Neutrophil (primary cell): ENCODE results near the gene UNC5B.

Source experiments
- H3K27ac ChIP-seq: fragments of 200-600 bp; sonication (generic); 2 replicates; pipeline ENCODE4 v1.5.1; 2016; ENCODE audit warnings: mild to moderate bottlenecking, moderate library complexity
- H3K27me3 ChIP-seq: fragments of 200-600 bp; sonication (generic); 2 replicates; pipeline ENCODE4 v1.6.0; 2016; ENCODE audit warnings: mild to moderate bottlenecking
- H3K36me3 ChIP-seq: fragments of 200-600 bp; sonication (generic); 2 replicates; pipeline ENCODE4 v1.5.1; 2017
- H3K4me1 ChIP-seq, 2 experiments: fragments of 200-600 bp in 1 of 2; sonication (generic) in 1 of 2; 1 replicate in 1 of 2; 2 replicates in 1 of 2; pipeline versions ENCODE4 v1.5.1 to v1.6.1; 2013 to 2016; ENCODE audit warnings: low read depth in 1 of 2, low read length in 1 of 2, mild to moderate bottlenecking in 1 of 2, moderate library complexity in 1 of 2; ENCODE audit not compliant: control insufficient read depth in 1 of 2, insufficient read depth in 1 of 2
- H3K4me3 ChIP-seq, 2 experiments: fragments of 200-600 bp in 1 of 2; sonication (generic) in 1 of 2; 1 replicate in 1 of 2; 2 replicates in 1 of 2; pipeline ENCODE4 v1.5.1; 2013 to 2016; ENCODE audit warnings: low read depth in 1 of 2, low read length in 1 of 2, mild to moderate bottlenecking in 1 of 2, moderate library complexity in 1 of 2
- H3K9me3 ChIP-seq: fragments of 200-600 bp; sonication (generic); 2 replicates; pipeline ENCODE4 v1.5.1; 2016
- CTCF ChIP-seq: fragments of 200-600 bp; sonication (generic); IDR thresholded peaks from 2 replicates; pipeline ENCODE4 v1.5.1; 2016; ENCODE audit warnings: antibody characterized with exemption

Gene UNC5B

GRCh38 chr10:71248210-71248609, 35.8 kb downstream of the UNC5B start:
- Histone ChIP-seq H3K9me3 (no peaks in the 10 kb centered on the region), H3K4me3 (no peak overlapping the region), H3K4me1 (no peaks in the 10 kb centered on the region), H3K36me3 (no peaks in the 10 kb centered on the region), H3K27me3 (peaks cover 23% of the 10 kb centered on the region), H3K27ac (no peak overlapping the region)
- TF ChIP-seq CTCF: no peak

- no peak for TF ChIP-seq CTCF
- H3K4me3 ChIP-seq: no peak overlapping the region
- no peaks in the 10 kb centered on the region for H3K36me3 ChIP-seq
- H3K4me1 ChIP-seq: no peaks in the 10 kb centered on the region
- no peaks in the 10 kb centered on the region for H3K9me3 ChIP-seq
- H3K27me3 ChIP-seq: peaks cover 6% of the 10 kb centered on the region
- H3K27ac ChIP-seq: no peak overlapping the region
These were observed 37.6 kb downstream of the UNC5B start for GRCh38 chr10:71249996-71250395.

- no peak for TF ChIP-seq CTCF
- H3K9me3 ChIP-seq: no peaks in the 10 kb centered on the region
- no peaks in the 10 kb centered on the region for H3K4me1 ChIP-seq
- H3K4me3 ChIP-seq: no peak overlapping the region
- H3K36me3 ChIP-seq: no peaks in the 10 kb centered on the region
- no peak overlapping the region for H3K27ac ChIP-seq
- H3K27me3 ChIP-seq: peaks cover 2% of the 10 kb centered on the region
These were observed 38.0 kb downstream of the UNC5B start for GRCh38 chr10:71250405-71250804.

GRCh38 chr10:71250842-71251241, 38.5 kb downstream of the UNC5B start:
- no peaks in the 10 kb centered on the region for H3K27me3 ChIP-seq
- TF ChIP-seq CTCF: no peak
- no peak overlapping the region for H3K4me3 ChIP-seq
- H3K9me3 ChIP-seq: no peaks in the 10 kb centered on the region
- no peak overlapping the region for H3K27ac ChIP-seq
- no peaks in the 10 kb centered on the region for H3K4me1 ChIP-seq
- no peaks in the 10 kb centered on the region for H3K36me3 ChIP-seq

- H3K9me3 ChIP-seq: no peaks in the 10 kb centered on the region
- no peak overlapping the region for H3K27ac ChIP-seq
- no peak overlapping the region for H3K4me3 ChIP-seq
- TF ChIP-seq CTCF: no peak
- H3K36me3 ChIP-seq: no peaks in the 10 kb centered on the region
- H3K27me3 ChIP-seq: no peaks in the 10 kb centered on the region
- H3K4me1 ChIP-seq: no peaks in the 10 kb centered on the region
These were observed 38.9 kb downstream of the UNC5B start for GRCh38 chr10:71251319-71251718.

- Histone ChIP-seq H3K27me3 (no peaks in the 10 kb centered on the region), H3K36me3 (no peaks in the 10 kb centered on the region), H3K4me1 (no peaks in the 10 kb centered on the region), H3K9me3 (no peaks in the 10 kb centered on the region), H3K4me3 (no peak overlapping the region), H3K27ac (no peak overlapping the region)
- no peak for TF ChIP-seq CTCF
These were observed 39.9 kb downstream of the UNC5B start for GRCh38 chr10:71252220-71252619.
